Glomerular endothelial cell (primary cell): Measurements from ENCODE around the gene USP40. TPM values are rescaled to one million over a fixed set of nuclear protein-coding genes. Genes with fewer than 3 reads are reported as not detected.

Experiments
- DNase-seq: peaks from one replicate; pipeline ENCODE4 v3.0.0-alpha.2; 2011; ENCODE audit warnings: low read depth, low spot score; ENCODE audit errors: extremely low read depth
- total RNA-seq: library from RNA; depleted of rRNA; stranded (reverse); fragments of >200 nt; gene quantifications from 2 replicates; pipeline ENCODE4 v1.2.3, GENCODE V29; 2015

The USP40 gene
- total RNA-seq, 1 donor from 2014 or later: 27.5 TPM

GRCh38 chr2:233449081-233449901 is 117.3 kb downstream of the USP40 start:
- no peak for DNase-seq

GRCh38 chr2:233448575-233448974 is 118.0 kb downstream of the USP40 start:
- no peak for DNase-seq

- DNase-seq: no peak
Observed at GRCh38 chr2:233448220-233448559, 118.4 kb downstream of the USP40 start.

GRCh38 chr2:233447506-233448219 is 118.9 kb downstream of the USP40 start:
- DNase-seq: no peak

- no peak for DNase-seq
Observed at GRCh38 chr2:233446606-233447305, 119.8 kb downstream of the USP40 start.

- no peak for DNase-seq
Observed at GRCh38 chr2:233446121-233446520, 120.5 kb downstream of the USP40 start.

- DNase-seq: no peak
Observed at GRCh38 chr2:233445152-233445830, 121.3 kb downstream of the USP40 start.

GRCh38 chr2:233444501-233444900 is 122.1 kb downstream of the USP40 start:
- DNase-seq: no peak

- DNase-seq: no peak
Observed at GRCh38 chr2:233443511-233444183, 122.9 kb downstream of the USP40 start.

GRCh38 chr2:233442028-233442310 is 124.6 kb downstream of the USP40 start:
- no peak for DNase-seq

- DNase-seq: no peak
Observed at GRCh38 chr2:233441161-233442027, 125.2 kb downstream of the USP40 start.

GRCh38 chr2:233440714-233441113 is 125.9 kb downstream of the USP40 start:
- no peak for DNase-seq

- DNase-seq: no peak
Observed at GRCh38 chr2:233440314-233440713, 126.3 kb downstream of the USP40 start.

- no peak for DNase-seq
Observed at GRCh38 chr2:233439191-233439590, 127.4 kb downstream of the USP40 start.

- no peak for DNase-seq
Observed at GRCh38 chr2:233438573-233439147, 127.9 kb downstream of the USP40 start.

GRCh38 chr2:233437439-233437955 is 129.1 kb downstream of the USP40 start:
- no peak for DNase-seq

- no peak for DNase-seq
Observed at GRCh38 chr2:233436691-233437438, 129.7 kb downstream of the USP40 start.

GRCh38 chr2:233436191-233436581 is 130.4 kb downstream of the USP40 start:
- no peak for DNase-seq
